ENCODE data around the gene VPS39. TPM values are rescaled to one million over a fixed set of nuclear protein-coding genes. Genes with fewer than 3 reads are reported as not detected.

VPS39 gene
- total and polyA plus RNA-seq, 2 donors (not counting 3 experiments of a cell fraction or from before 2014, with no cell fraction given): 56.5 to 56.7 TPM

- FAIRE-seq (no peak), DNase-seq (ENCODE audit: low read depth, low spot score) (no peak)
- Histone ChIP-seq H3K4me1 (ENCODE audit: control insufficient read depth, extremely low read depth, insufficient read depth, low read length) (no peaks in the 10 kb centered on the region), H3K4me3 (replicated peaks in 1 of 3; ENCODE audit: insufficient read depth in 1 of 3, low read depth in 1 of 3, low read length in 3 of 3) (no peak overlapping the region), H3K79me2 (ENCODE audit: control insufficient read depth, insufficient read depth, low read length) (no peaks in the 10 kb centered on the region), H3K9me1 (replicated peaks; ENCODE audit: control insufficient read depth, extremely low read depth, insufficient read depth, low read length) (no peaks in the 10 kb centered on the region), H3K4me2 (ENCODE audit: insufficient read depth, low read length) (no peak overlapping the region), H3K27ac (ENCODE audit: insufficient read depth, low read depth, low read length) (no peak overlapping the region), H3K27me3 (ENCODE audit: control insufficient read depth in 2 of 2, insufficient read depth in 2 of 2, low read length in 2 of 2) (no peaks in the 10 kb centered on the region), H3K36me3 (ENCODE audit: control insufficient read depth in 2 of 2, extremely low read depth in 1 of 2, insufficient read depth in 2 of 2, low read length in 2 of 2) (no peaks in the 10 kb centered on the region), H3K9me3 (replicated peaks; ENCODE audit: control insufficient read depth, insufficient read depth, low read length) (no peaks in the 10 kb centered on the region), H2AFZ (ENCODE audit: low read depth, low read length) (no peak overlapping the region), H3K9ac (replicated peaks; ENCODE audit: extremely low read depth, insufficient read depth, low read length) (no peak overlapping the region), H4K20me1 (replicated peaks; ENCODE audit: control insufficient read depth, extremely low read depth, insufficient read depth, low read length) (no peaks in the 10 kb centered on the region)
- CTCF ChIA-PET: interaction anchor here (0.8 to 3.5 kb wide), 3 partner anchors 9 to 238 kb away, joined by 3 to 24 read pairs (median 3); no protein-coding TSS in a partner anchor
- no peak for TF ChIP-seq POLR2A (IDR thresholded peaks at IDR 0.05; ENCODE audit: low read depth, low read length)
- TF ChIP-seq FOS (IDR thresholded peaks at IDR 0.05; ENCODE audit: borderline replicate concordance, insufficient read depth, low read length): no peak
- no peak for TF ChIP-seq POLR2AphosphoS5 (IDR thresholded peaks at IDR 0.05; ENCODE audit: insufficient read depth, low read depth, low read length)
- TF ChIP-seq GATA2 (IDR thresholded peaks at IDR 0.05; ENCODE audit: insufficient read depth, insufficient read length, low read depth, low read length): no peak
- no peak for TF ChIP-seq EZH2 (IDR thresholded peaks at IDR 0.05; ENCODE audit: borderline replicate concordance, low read depth, low read length, severe bottlenecking)
- no peak for TF ChIP-seq JUN (IDR thresholded peaks at IDR 0.05; ENCODE audit: borderline replicate concordance, insufficient read depth, insufficient read length, low read depth)
- no peak for TF ChIP-seq MYC (IDR thresholded peaks at IDR 0.05; ENCODE audit: low read depth, low read length)
- TF ChIP-seq CTCF (IDR thresholded peaks at IDR 0.05; ENCODE audit: extremely low read depth in 1 of 2, insufficient read depth in 1 of 2, low read depth in 1 of 2, low read length in 2 of 2): no peak
- no peak for TF ChIP-seq MAX (IDR thresholded peaks at IDR 0.05; ENCODE audit: insufficient read depth, insufficient read length)
- POLR2A ChIA-PET: no interaction called here
- BruUV-seq (replicated peaks): no TSS peak
- dilution Hi-C loops (cut with MboI; ENCODE audit: extremely low pct_ligation_motif_present, low sequenced_read_pairs) (no loop called here), intact Hi-C loops (cut with micrococcal nuclease) (no loop called here)
Observed at GRCh38 chr15:42146551-42147430, 61.3 kb downstream of the VPS39 start.
